Neural cell (in vitro differentiated cells): ENCODE results near the gene NDOR1.

Experiments
- EP300 ChIP-seq: fragments of 450-650 bp; conservative IDR thresholded peaks from 2 replicates; pipeline ENCODE4 v1.6.1; 2014; ENCODE audit warnings: antibody characterized with exemption, mild to moderate bottlenecking, moderate library complexity; ENCODE audit not compliant: poor library complexity, severe bottlenecking
- EZH2 ChIP-seq: fragments of 200-600, 300-800 bp; shearing (Covaris generic), sonication (generic); IDR thresholded peaks from 2 replicates; pipeline ENCODE4 v1.6.1; 2014; ENCODE audit warnings: antibody characterized with exemption, low read length, borderline replicate concordance, mild to moderate bottlenecking; ENCODE audit not compliant: insufficient read depth, poor library complexity, severe bottlenecking
- TF ChIP-seq, protein P1 (sequence below): fragments of 450-650 bp; IDR thresholded peaks from 2 replicates; pipeline ENCODE4 v1.5.1; 2014; ENCODE audit warnings: antibody characterized with exemption, mild to moderate bottlenecking, moderate library complexity; ENCODE audit not compliant: poor library complexity, severe bottlenecking

GRCh38 chr9:137237759-137238726 lies 32.5 kb downstream of the NDOR1 start:
- TF ChIP-seq EZH2 (no peak), EP300 (no peak)
- TF ChIP-seq, protein P1, sequence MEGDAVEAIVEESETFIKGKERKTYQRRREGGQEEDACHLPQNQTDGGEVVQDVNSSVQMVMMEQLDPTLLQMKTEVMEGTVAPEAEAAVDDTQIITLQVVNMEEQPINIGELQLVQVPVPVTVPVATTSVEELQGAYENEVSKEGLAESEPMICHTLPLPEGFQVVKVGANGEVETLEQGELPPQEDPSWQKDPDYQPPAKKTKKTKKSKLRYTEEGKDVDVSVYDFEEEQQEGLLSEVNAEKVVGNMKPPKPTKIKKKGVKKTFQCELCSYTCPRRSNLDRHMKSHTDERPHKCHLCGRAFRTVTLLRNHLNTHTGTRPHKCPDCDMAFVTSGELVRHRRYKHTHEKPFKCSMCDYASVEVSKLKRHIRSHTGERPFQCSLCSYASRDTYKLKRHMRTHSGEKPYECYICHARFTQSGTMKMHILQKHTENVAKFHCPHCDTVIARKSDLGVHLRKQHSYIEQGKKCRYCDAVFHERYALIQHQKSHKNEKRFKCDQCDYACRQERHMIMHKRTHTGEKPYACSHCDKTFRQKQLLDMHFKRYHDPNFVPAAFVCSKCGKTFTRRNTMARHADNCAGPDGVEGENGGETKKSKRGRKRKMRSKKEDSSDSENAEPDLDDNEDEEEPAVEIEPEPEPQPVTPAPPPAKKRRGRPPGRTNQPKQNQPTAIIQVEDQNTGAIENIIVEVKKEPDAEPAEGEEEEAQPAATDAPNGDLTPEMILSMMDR, result no peak
